H1 (cell line): ENCODE measurements around the gene RNU5D-1.

ENCODE experiments used
- BACH1 ChIP-seq: IDR thresholded peaks from 2 replicates; pipeline ENCODE4 v1.6.1; 2012; ENCODE audit warnings: low read length, improper control_type of control experiment
- BRCA1 ChIP-seq: IDR thresholded peaks from 2 replicates; pipeline ENCODE4 v1.6.1; 2012; ENCODE audit warnings: low read depth, low read length, improper control_type of control experiment
- CTCF ChIP-seq, 3 experiments: IDR thresholded peaks; 1 replicate in 2 of 3; 2 replicates in 1 of 3; pipeline versions ENCODE4 v1.5.1 to v1.6.1; 2011; ENCODE audit warnings: low read length in 3 of 3, mild to moderate bottlenecking in 3 of 3, inconsistent platforms in 2 of 3, low read depth in 1 of 3, moderate library complexity in 1 of 3; ENCODE audit not compliant: insufficient read depth in 1 of 3; ENCODE audit errors: control extremely low read depth in 1 of 3
- MAX ChIP-seq: IDR thresholded peaks from 2 replicates; pipeline ENCODE4 v1.6.1; 2012; ENCODE audit warnings: inconsistent platforms
- POLR2AphosphoS5 ChIP-seq: IDR thresholded peaks from 2 replicates; pipeline ENCODE4 v1.6.1; 2011; ENCODE audit warnings: low read depth, low read length
- SP1 ChIP-seq: IDR thresholded peaks from 2 replicates; pipeline ENCODE4 v1.6.1; 2011; ENCODE audit warnings: low read depth, low read length

GRCh38 chr1:44685881-44686280 lies 45.1 kb downstream of the RNU5D-1 start:
- no peak for TF ChIP-seq BACH1
- no peak for TF ChIP-seq POLR2AphosphoS5
- TF ChIP-seq SP1, result no peak
- TF ChIP-seq MAX, result no peak
- no peak for TF ChIP-seq CTCF (IDR thresholded peaks at IDR 0.05; ENCODE audit: control extremely low read depth in 1 of 3, insufficient read depth in 1 of 3, low read depth in 1 of 3, low read length in 3 of 3)
- TF ChIP-seq BRCA1, result no peak
